NOMO-1 treated with dmso at 0.1 percent for 144 hours (cell line): ENCODE measurements around the gene HSPG2.
"Not testable (repeated sequence)": the region's sequence is repeated elsewhere in the genome, so short reads cannot be mapped to it uniquely, and the experiment has no call there.

Source experiments
- DNase-seq: peaks from one replicate; lab custom pipeline; 2025; ENCODE audit not compliant: unreplicated experiment; lab: John Stamatoyannopoulos, UW

Gene HSPG2

DNA sequence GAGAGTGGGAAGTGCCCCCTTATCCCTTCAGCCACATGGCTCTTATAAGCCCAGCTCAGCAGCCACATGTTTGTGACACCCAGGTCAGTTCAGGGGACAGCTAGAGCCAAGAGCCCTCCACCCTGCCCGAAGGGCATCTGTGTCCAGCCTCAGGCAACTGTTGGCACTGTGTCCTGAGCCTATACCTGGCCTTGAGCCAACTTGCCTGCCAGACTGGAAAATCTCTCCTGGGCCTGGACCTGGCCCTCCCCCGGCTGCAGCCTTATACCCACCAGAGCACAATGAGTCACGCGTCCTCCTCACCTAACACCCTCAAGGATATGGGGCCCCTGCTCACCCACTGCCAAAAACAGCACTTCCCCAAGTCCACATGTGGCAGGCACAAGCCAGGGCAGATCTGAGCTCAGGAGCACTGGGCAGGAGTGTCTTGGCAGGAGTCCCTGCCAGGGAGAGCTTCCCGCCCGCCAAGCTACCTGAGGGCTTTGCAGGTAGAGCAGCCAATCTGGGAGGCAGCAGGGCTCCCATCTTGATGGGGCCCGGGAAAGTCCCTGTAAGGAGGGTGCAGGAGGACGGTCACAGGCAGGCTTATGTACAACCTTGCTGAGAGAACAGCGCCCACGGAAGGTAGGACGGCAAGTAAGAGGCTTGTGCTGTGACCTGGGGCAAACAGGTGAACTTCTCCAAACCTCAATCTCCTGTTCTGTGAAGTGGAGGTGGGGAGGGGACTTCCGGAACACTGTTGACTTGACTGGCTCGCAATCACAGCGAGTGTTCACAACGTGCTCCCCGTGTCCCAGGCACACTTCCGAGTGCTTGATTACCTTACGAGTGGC is 19.8 kb upstream of the HSPG2 start:
- DNase-seq, result peak; percentile 34

DNA sequence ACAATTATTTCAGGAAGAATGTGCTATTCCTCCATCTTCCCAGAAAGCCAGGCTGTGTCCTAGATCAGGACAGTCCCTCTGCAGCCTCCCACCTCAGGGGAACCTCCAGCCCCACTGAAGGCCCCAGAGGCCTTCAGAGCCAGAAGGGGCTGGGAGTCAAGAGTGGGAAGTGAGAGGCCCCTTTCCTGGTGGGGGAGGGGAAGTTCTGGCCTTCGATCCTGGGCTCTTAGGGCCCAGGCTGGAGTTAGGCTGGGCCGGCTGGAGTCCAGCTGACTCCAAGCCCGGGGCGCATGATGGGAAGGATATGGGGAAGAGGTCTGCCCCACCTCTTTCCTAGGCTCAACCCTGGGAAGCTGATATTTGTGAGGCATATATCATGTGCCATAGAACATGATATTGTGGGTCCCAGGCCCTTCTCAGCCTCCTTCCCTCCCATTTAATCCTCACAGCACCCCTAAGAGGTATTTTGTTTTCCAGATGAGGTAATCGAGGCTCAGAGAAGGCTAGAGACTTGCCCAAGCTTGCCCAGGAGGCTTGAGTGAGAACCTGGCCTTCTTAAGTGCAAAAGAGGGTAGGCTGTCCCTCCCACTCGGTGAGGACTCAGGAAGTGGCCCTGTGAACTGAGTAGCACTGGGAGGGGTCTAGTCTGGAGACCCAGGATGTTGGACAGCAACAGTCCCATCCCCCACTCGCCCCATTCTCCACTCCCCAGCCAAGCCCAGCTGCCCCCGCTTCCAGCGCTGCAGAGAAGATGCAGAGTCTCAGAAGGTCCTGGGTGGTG is 18.6 kb upstream of the HSPG2 start:
- DNase-seq, result no peak

GRCh38 chr1:21955058-21955457 is 17.9 kb upstream of the HSPG2 start:
- no peak for DNase-seq

DNA sequence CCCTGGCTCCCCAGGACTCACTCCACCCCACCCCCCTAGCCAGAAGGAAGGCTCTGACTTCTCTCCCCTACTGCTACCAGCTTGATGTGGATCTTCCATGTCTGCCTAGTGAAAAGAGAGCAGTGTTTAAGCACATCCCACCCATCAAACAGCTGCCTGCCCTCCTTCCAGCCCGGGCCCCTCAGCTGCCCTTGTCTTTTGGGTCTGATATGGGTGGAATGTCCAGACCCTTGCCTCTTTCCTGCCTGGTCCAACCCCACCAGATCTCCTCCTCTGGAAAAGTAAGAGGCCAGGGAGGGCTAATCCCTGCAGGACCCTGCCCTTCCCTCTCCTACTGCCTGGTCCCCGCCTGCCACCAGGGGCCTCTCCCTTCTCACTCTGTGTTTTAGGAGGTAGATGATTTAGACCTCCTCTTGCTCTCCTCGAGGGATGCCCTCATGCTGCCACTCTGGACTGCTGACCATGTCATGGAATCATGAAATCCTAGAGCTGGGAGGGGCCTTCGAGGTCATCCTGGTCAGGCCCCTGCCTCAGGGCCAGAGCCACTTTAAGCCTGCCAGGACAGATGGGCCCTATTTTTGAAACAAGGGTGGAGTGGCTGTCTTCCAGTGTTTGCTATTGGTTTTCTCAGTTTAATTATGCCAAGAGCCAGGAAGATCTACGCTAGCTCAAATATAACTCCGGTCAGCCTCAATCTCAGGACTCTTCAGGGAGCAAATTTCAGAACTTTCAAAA is 15.8 kb upstream of the HSPG2 start:
- DNase-seq, result no peak

- DNase-seq, result no peak
Observed at GRCh38 chr1:21951226-21951870, 14.2 kb upstream of the HSPG2 start.

DNA sequence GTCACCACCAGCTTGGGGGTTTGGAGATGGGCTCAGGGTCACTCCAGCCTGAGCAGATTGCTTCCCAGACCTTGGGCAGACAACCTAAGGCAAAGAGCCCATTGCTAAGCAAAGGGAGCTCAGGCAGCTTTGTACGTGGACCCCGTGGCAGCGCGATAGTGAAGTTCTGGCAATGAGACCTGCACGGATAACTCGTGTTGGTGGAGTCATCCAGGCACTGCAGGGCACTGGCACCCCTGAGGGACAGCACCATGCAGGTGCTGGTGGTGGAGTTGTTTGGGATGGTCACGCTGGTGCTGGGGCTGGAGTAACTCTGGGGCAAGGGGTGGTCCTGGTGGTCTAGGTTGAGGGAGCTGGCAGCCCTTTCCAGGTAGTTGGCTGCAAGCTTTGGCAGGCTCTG is 13.6 kb upstream of the HSPG2 start:
- no peak for DNase-seq

- no peak for DNase-seq
Observed at GRCh38 chr1:21946836-21947587, 9.9 kb upstream of the HSPG2 start.

DNA sequence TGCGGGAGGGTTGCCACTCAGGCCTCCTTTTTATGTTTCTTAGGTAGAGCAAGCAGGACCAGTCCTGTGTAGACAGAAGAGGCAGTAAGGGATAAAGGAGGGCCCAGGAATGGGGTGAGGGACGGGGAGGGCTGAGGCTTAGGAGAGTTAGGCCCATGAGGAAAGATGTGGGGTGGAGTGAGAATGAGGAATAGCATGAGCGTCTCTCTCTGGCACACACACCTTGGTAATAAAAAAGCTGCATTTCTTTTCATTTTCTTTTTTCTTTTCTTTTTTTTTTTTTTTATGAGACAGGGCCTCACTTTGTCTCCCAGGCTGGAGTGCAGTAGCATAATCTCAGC is 7.6 kb upstream of the HSPG2 start:
- DNase-seq, result no peak

GRCh38 chr1:21942959-21943640 is 6.0 kb upstream of the HSPG2 start:
- not testable (repeated sequence) for DNase-seq

DNA sequence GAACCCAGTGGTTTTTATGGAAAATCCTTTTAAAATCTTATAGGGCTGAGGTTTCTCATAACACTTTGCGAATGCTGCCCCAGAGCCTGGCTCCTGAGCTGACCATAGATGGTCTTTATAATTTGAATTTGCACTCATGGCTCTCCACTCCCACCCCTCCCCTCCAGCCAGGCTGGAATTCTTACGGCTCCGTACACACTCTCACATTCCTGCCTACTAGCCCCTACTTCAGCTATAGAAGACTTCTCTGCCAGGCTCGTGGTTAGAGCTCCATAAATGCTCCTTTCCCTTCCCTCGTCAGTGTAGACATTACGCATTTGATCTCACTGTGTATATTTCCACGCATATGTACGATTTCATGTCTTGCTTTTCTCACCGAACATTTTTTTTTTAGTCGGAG is 5.4 kb upstream of the HSPG2 start:
- DNase-seq, result no peak

GRCh38 chr1:21941370-21941769 is 4.3 kb upstream of the HSPG2 start:
- no peak for DNase-seq

DNA sequence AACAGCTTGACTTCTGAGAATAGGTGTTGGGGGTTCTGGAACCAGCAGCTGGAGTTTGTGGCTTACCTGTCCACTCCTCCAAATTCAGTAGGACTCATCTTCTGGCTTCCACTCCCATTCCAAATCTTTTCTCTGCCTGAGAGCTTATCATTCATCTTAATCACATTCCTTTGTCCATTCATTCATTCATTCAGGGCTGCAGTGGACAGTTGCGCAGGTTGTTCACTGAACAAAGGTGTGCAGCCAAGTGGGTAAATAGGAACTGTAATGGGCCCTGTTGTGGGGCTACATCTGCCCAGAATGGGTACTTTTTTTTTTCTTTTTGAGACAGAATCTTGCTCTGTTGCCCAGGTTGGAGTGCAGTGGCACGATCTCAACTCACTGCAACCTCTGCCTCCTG is 3.4 kb upstream of the HSPG2 start:
- no peak for DNase-seq

- DNase-seq, result peak; percentile 48
Observed at GRCh38 chr1:21939650-21940374, 2.7 kb upstream of the HSPG2 start.

- DNase-seq, result no peak
Observed at GRCh38 chr1:21938732-21939538, 1.8 kb upstream of the HSPG2 start.

- peak; percentile 46 for DNase-seq
Observed at GRCh38 chr1:21937372-21938121, 437 bp upstream of the HSPG2 start.

- no peak for DNase-seq
Observed at GRCh38 chr1:21936366-21937031, 611 bp downstream of the HSPG2 start.

GRCh38 chr1:21935891-21936365 is 1.2 kb downstream of the HSPG2 start:
- DNase-seq, result no peak
